Measurements from ENCODE around the gene PRKACG.

GRCh38 chr9:68981789-68982188 is 32.1 kb downstream of the PRKACG start:
- TF ChIP-seq CTCF (conservative IDR thresholded peaks at IDR 0.05 in 1 of 2, IDR thresholded peaks at IDR 0.05 in 1 of 2; ENCODE audit: extremely low read depth in 1 of 2, insufficient read depth in 1 of 2, low read depth in 1 of 2, low read length in 2 of 2) (no peak), EZH2 (IDR thresholded peaks at IDR 0.05; ENCODE audit: borderline replicate concordance, low read length) (no peak)
